Limb (tissue), 2 donors: ENCODE data around the gene SUCLG2.

Experiments
- DNase-seq, 2 donors: peaks; one replicate each; pipeline ENCODE4 v3.0.0-alpha.2; 2016; ENCODE audit errors: extremely low spot score in 2 of 2

SUCLG2 gene

DNA sequence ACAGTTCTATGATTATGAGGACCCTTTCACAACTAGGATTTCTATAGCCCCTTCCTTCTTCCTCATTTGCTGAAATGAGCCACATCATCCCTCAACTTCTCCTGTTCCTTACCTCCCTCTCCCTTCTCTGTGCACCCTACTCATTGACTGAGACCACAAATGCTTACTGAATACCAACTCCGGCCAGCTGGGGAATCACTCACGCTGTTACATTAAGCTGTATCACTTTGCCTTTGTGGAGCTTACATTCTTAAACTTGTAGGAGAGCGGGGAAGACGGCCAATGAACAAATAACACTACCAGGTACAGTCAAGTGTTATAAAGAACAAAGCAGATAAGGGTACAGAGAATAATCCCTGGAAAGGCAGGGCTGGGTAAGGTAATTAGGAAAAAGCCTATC lies 5.7 kb downstream of the SUCLG2 start:
- DNase-seq = no peak

DNA sequence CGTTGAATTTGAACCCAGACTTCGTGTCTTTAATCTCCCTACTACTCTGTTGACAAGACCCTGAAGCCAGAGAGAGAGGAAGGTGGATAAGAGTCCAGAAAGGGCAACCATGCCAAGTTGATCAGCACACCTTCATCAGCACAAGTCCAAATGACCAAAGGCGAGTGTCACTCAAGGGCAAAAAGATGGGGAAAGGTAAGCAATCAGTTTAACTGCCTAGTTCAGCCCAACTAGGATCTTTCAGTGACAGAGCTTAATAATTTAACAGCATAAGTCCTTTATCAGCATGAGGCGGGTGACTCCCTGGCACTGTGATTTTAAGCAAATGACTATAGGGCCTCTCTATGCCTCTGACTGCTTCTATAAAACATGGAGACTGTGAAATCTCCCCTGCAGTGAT lies 6.2 kb downstream of the SUCLG2 start:
- DNase-seq = no peak

DNA sequence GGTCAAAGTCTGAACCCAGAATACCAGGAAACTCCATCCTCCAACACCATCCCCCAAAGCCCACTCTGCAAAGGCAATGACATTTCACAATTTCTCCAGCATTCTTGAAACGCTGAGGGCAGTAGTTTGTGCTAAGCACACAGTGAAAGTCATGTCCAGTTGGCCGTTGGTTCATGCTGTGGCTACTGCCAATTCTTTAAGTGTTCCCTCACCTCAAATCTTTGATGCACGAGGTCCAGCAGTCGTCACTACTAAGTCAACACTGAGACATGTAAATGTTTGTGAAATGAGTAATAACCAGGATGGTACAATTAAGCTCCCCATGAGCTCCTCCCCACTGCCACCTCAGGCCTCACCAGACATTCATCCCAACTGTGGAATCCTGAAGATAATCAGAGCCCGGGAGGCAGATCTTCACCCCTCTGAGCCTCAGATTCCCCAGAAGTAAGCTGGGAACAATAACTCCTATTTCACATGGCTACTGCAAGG lies 7.0 kb downstream of the SUCLG2 start:
- DNase-seq = no peak

DNA sequence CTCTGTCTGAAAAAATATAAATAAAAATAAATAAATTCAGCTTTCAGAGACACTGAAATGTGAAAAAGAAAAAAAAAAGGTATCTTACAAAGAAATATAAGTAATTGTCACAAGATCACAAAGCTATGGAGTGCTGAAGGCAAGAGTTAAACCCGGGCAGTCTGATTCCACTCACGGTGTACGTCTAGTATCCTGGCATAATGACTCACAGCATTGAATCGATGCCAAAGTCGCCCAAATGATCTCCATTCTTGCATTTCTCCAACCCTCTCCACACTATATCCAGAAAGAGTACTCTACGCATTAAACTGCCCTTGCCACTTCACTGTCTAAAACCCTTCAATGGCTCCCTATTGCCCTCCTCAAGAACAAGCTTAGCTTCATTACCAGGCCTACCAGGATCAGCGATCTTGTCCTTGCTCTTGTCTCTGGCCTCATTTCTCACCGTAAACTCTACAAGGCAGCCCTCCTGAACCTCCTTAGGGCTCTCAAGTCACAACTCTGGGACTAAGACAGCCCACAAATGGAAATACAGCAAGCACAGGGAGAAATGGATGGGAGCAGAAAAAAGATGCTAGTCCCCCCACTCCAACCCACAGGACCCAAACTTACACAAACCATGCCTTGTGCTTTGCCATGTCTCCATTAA lies 7.7 kb downstream of the SUCLG2 start:
- no peak for DNase-seq

DNA sequence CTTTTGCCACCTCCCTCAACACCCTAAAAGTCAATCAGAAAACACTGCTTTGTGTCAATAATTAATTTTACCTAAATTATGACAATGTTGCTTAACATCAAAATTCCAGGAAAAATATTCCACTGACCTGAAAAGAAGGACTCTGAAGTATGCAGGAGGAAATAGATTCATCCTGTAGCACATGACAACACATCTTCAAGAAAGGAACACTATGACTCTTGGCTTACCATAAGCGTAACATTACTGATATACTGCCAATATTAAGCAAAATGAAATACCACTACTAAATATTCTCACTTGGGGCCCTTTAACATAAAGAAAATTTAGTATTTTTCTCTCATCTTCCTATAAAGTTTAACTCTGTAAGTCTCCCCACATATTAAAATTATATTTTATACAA lies 9.6 kb downstream of the SUCLG2 start:
- DNase-seq = no peak

DNA sequence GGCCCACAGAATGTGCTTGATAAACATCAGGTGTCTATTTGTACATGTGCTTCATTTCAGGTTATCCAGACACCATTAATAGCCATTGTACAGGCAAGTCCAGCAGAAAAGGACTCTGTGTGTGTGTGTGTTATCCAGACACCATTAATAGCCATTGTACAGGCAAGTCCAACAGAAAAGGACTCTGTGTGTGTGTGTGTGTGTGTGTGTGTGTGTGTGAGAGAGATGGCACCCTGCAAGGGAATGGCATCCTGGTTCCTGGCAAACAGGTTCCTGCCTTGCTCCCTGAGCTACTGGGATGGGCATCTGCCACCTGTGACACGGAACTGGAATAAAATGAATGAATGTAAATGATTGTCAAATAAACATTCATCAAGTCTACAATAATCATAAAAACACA lies 11.7 kb downstream of the SUCLG2 start:
- no peak for DNase-seq

DNA sequence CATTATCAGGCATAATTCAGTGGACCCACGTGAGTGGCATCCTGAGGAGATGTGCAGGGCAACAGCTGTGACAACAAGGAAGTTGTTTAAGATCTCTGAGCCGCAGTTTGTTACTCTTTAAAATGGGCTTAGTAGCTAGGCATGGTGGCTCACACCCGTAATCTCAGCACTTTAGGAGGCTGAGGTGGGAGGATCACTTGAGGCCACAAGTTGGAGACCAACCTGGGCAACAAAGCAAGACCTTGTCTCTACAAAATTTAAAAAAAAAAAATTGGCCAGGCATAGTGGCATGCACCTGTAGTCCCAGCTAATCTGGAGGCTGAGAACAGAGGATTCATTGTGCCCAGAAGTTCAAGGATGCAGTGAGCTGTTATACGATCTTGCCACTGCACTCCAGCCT lies 12.2 kb downstream of the SUCLG2 start:
- no peak for DNase-seq

DNA sequence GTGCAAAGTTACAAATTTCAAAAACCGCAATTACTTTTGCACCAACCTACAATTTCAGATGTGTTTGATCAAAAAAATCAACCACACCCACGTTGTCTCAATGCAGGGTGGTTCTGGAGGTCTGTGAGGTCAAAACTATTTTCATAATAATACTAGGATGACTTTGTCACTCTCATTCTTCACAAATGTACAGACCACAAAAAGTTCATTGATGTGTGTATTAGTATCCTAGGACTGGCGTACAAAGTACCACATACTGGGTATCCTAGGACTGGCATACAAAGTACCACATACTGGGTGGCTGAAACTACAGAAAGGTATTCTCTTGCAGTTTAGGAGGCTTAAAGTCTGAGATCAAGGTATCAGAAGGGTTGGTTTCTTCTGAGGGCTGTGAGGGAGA lies 13.0 kb downstream of the SUCLG2 start:
- DNase-seq = no peak

DNA sequence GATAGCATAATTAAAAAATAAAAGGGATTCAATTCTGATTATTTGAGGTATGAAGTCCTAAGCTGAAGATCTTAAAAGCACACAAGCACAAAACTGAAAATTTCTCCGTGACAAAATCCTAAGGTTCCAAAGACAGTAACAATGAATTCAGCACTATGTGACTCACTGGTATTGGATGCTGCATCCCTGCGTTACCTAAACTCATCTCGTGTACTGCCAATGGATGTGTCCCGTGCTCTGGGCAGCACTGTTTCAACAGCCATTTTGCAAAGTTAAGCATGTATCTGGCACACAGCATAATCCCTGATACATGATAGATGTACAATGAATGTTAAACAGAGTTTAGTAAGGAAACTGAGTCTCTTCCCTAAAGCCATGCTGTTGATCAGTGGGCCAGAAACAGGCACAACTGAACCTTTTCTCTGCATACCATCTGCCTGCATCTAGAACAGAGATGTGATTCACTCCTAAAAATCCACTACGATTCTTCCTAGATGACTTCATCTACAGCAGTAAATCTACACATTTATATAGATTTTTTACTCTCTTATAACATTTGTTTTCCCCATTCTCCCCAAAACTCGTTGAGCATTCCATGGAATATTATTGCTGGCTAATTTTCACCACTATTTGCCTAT lies 14.3 kb downstream of the SUCLG2 start:
- no peak for DNase-seq

DNA sequence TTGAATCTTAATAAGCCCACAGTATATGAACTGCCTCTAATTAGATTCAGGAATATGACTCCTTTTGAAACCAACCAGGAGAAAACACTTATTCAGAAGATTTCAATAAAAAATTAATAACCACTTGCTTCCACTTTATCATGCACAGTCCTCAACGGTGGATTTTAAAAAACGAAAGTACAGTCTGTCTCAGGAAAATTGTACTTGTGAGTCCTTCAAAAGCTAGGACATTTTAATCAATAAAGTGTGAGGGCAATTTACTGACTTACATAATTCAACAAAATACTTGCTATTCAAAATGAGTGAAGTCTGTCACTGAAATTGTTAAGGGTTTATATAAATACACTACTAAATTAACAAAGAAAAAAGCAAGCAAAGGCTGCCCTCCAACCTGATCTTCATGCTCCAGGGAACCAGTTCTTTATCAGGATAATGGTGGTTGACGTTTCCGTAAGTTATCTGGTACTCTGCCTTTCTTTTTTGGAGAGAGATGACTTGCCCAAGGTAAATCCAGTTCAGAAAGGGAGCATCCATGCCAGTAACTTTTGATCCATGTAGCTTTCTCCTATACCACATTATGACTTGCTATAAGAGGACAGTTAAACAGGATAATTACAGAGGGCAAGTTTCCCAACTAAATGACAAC lies 17.0 kb downstream of the SUCLG2 start:
- DNase-seq = no peak

DNA sequence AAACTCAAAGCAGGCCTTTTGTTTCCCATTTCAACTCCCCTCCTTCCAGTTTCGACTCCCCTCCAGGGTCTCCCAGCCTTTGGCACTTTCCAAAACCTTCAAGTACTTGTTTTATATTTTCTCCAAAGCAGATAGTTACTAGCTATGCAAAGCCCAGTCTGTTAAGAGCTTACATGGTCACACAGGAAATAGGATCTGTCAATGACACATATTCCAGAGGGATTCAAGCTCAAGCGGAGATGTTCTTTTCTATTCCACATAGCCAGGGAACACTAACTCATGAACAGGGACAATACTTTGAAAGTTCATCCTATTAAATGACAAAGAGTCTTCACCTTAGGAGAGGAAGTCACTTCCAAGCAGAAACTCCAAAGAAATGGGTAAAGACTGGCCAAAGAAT lies 18.6 kb downstream of the SUCLG2 start:
- no peak for DNase-seq

DNA sequence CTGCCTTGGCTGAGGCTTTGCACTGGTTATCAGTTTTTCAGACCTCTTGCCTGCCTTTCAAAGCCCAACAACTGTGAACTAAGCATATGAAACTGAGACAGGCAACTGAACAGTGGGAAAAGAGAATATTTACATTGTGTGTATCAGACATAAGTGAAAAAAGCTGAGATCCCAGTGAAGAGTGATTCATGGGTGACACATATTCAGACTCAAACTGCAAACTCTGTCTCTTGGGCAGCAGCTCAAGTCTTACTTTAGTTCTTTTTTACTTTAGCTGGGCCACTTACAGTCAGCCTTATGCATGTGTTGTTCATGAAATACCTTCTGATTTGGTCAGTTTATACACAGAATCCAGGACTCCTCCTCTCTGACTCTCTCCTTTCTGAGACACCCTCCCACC lies 19.2 kb downstream of the SUCLG2 start:
- DNase-seq = no peak

DNA sequence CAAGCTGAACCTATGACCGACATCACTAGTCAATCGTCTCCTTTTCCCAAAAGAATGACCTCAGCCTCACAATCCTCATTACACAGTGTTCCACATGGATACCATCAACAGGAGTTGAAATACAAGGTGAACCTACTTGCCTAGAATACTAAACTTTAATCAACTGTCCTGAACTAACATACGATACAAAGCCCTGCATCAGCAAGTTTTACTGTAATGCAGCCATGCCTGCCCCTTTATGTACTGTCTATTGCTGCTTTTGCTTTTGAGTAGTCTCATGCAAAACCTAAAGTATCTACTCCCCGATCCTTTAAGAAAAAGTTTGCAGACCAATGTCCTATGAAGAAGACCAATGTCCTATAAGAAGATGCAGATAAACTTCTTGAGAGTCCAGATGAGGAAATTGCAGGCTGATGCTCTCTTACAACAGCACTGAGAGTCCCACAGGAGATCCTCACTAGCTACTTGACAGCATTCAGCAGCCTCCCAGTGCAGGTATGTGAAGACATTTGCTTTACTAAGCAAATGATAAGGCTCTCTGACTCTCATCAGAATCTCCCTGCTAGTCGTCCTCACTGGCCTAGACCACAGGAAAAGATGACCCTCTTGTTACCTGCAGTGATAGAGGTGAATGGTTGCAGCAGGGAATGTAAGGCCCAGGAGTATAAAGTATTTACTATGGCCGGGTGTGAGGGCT lies 23.6 kb downstream of the SUCLG2 start:
- no peak for DNase-seq

DNA sequence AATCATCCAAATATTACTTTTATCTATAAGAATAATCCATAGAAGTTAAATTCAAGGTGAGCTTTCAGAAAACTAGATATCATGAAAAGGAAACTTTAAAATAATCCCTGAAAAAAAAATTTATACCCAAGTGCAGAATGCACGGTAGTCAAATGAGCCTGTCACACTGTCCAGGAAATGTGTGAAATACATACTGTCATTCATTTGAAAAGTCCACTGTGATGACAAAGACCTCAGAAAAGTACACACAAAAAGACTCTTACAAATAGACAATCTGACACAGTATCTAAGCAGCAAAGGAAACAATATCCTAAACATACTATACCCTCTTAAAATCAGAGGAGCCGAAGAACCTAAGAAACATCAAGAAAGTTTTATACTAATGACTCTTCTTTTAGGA lies 29.7 kb downstream of the SUCLG2 start:
- no peak for DNase-seq

DNA sequence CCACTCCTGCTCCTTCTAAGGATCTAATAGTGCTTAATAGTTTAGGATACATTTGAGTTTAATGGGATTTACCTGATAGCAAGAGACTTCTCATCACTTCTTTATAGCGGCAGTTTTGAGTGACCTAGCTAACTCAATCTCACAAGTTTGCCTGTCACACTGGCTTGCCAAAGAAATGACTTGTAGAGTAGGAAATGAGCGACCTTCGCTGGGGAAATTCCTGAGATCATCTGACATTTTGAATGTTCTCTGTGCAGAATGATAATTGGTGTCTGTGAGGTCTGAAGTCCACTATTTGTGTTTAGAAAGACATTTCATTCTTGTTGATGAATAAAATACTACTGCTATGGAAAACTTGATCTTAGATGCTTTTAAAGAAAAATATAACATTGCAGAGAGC lies 30.3 kb downstream of the SUCLG2 start:
- DNase-seq = no peak

DNA sequence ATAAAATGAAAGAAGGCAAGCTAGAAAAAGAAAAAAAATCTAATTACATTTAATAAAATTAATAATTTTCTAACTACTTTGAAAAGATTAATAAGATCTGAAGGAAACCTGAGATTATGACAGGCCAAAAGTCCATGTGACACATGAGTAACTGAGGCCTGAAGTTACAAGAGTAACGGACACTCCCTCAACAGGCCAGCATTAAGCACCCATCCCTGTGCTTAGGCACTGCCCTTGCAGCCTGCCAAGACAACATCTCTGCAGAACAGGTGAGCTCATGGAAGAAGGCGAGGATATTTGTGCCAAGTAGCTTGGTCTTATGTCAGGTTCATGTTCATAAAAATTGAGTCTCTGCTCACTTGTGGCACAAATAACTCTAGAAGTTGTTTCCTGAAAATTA lies 31.8 kb downstream of the SUCLG2 start:
- DNase-seq = no peak

DNA sequence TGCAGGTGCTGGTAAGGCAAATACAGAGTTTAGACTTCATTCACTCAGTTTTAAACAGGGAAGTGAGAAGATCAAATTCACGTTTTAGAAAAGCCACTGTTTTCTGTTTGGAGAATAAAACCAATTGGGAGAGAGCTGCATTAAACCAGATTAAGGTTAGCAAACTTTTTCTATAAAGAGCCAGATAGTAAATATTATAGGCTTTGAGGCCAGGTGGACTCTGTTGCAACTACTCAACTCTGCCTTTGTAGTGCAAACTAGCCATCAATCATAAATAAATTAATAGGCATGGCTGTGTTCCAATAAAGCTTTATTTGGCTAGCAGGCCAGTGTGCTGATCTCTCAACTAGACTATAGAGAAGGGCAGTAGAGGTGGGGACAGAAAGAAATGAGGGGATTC lies 33.5 kb downstream of the SUCLG2 start:
- DNase-seq = no peak

DNA sequence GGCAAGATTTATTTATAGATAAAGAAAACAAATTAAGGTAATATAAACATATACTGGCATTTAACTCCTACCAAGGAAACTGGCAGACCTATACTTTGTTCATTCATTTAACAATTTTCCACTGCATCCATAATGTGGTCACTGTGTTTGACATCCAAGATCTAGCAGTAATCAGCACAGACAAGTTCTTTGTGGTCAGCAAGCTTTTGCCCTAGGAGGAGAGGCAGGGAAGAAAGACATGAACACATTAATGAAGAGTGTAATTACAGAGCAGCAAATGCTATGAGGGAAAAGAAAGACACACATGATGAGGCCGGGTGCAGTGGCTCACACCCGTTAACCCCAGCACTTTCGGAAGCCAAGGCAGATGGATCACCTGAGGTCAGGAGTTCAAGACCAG lies 34.4 kb downstream of the SUCLG2 start:
- DNase-seq = no peak

DNA sequence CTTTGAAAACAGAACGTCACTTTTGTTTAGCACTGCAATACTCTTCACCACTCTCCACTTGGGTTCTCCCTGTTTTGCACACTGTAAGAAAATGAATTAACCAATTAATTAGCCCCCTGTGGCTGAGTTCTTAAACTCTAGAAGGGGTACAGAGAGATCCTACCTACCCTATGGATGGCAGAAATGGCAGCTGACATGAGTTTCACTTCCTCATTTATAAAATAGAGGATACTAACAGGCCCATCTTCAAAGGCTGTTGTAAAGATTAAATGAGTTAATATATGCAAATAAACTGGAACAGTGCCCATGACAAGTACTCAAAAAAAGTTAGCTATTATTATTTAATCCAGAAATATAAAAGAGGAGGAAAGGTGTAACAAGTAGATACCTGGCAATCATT lies 36.9 kb downstream of the SUCLG2 start:
- no peak for DNase-seq

DNA sequence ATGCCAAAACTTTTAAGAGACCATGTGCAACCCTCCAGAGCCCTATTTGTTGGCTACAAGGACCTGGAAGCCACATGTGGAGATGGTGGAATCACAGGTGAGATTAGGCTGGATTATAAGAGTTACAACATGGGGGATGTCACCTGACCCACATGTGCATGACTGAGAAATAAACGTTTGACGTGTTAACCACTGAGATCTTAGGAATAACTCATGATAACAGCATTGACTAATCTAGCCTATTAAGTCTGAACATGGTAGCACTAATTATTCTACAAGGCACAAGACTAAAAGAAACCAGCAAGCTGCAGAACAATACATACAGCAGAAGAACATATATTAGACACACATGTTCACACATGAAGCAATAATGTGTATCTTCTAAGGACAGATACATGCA lies 38.4 kb downstream of the SUCLG2 start:
- DNase-seq = no peak

DNA sequence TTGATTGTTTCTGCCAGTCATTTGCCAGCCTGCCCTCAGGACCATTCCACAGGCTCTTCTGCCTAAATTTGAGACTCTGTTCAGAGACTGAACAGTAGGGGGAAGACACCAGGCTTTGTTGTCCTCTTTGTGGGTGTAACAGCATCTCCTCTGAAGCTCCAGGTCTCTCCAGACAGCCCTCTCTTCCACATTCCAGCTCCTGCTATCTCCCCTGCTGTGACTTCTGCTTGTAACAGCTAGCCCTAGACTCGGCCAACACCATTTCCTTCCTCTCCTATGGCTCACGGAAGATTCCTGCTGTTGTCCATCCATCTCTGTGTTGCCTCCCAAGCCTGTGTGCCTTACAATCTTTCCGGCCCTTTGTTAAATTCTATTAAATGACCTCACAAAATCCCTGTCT lies 40.2 kb downstream of the SUCLG2 start:
- no peak for DNase-seq

DNA sequence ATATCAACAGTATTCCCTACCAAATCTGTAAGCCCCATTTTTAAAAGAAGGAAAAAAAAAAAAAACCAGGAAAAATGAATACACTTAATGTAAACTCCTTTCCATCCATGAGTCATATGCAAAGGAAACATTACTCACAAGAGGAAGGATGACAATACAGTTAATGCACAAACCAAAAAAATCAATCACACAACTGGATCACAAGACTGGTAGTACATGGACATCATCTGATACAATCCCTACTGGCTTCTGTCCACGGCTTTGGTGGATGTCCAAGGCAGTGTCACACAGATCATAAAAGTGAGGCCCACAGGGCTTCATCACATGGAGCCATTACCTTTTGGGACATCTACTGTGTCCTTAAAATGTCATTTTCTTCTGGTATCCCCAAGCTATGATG lies 44.0 kb downstream of the SUCLG2 start:
- no peak for DNase-seq

DNA sequence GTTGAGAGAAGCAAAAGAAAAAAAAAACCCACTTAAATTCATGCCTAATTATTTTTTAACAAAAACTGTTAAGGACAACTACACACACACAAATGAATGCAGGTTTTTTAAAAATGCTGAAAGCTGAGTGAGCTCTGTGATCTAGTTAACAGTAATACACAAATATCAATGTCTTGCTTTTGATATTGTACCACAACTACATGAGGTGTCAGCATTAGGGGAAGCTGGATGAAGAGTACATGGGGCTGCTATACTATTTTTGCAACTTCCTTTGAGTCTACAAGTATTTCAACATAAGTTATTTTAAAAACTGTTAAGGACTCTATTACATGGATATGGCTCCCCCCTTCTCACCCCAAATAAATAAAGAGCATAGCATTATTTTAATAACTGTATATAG lies 44.7 kb downstream of the SUCLG2 start:
- DNase-seq = no peak
